Astrocyte (in vitro differentiated cells and primary cell): ENCODE results near the gene TEAD1. TPM values are rescaled to one million over a fixed set of nuclear protein-coding genes. Genes with fewer than 3 reads are reported as not detected.

ENCODE experiments used
- DNase-seq: peaks from one replicate; pipeline ENCODE4 v3.0.0-alpha.2; 2010; ENCODE audit warnings: low read depth
- FAIRE-seq: peaks from 2 replicates; lab custom pipeline; 2011; peaks lifted over from hg19 to GRCh38; lab: Jason Lieb, UNC
- H2AFZ ChIP-seq: 2 replicates; pipeline ENCODE4 v1.6.0; 2012; ENCODE audit warnings: low read depth, low read length, inconsistent platforms
- H3K27ac ChIP-seq: 2 replicates; pipeline ENCODE4 v1.5.1; 2011; ENCODE audit warnings: low read depth, low read length, inconsistent platforms
- H3K27me3 ChIP-seq: 2 replicates; pipeline ENCODE4 v1.6.0; 2011; ENCODE audit warnings: low read length, inconsistent platforms; ENCODE audit not compliant: insufficient read depth
- H3K36me3 ChIP-seq: 2 replicates; pipeline ENCODE4 v1.5.1; 2011; ENCODE audit warnings: low read length, inconsistent platforms; ENCODE audit not compliant: insufficient read depth
- H3K4me1 ChIP-seq: 2 replicates; pipeline ENCODE4 v1.5.1; 2011; ENCODE audit warnings: low read length, inconsistent platforms; ENCODE audit not compliant: insufficient read depth
- H3K4me2 ChIP-seq: 2 replicates; pipeline ENCODE4 v1.6.0; 2012; ENCODE audit warnings: low read length, inconsistent platforms
- H3K4me3 ChIP-seq: 2 replicates; pipeline ENCODE4 v1.5.1; 2011; ENCODE audit warnings: low read depth, mild to moderate bottlenecking, low read length, inconsistent platforms; ENCODE audit not compliant: insufficient read depth
- H3K79me2 ChIP-seq: 2 replicates; pipeline ENCODE4 v1.6.0; 2012; ENCODE audit warnings: mild to moderate bottlenecking, low read length, inconsistent platforms; ENCODE audit not compliant: insufficient read depth
- H3K9ac ChIP-seq: 2 replicates; pipeline ENCODE4 v1.6.0; 2012; ENCODE audit warnings: mild to moderate bottlenecking, low read length, inconsistent platforms
- H3K9me3 ChIP-seq: 2 replicates; pipeline ENCODE4 v1.5.1; 2012; ENCODE audit warnings: low read depth, mild to moderate bottlenecking, low read length, inconsistent platforms; ENCODE audit not compliant: insufficient read depth
- H4K20me1 ChIP-seq: 2 replicates; pipeline ENCODE4 v1.6.0; 2012; ENCODE audit warnings: low read length, inconsistent platforms; ENCODE audit not compliant: insufficient read depth
- H3K27ac Mint-ChIP-seq: one replicate; pipeline ENCODE4 v1.8.0; 2021; ENCODE audit warnings: mild to moderate bottlenecking, mixed read lengths; ENCODE audit not compliant: unreplicated experiment
- H3K27me3 Mint-ChIP-seq: one replicate; pipeline ENCODE4 v1.8.0; 2021; ENCODE audit warnings: low read depth, mixed read lengths; ENCODE audit not compliant: unreplicated experiment
- H3K36me3 Mint-ChIP-seq: one replicate; pipeline ENCODE4 v1.8.0; 2021; ENCODE audit warnings: low read depth, mixed read lengths; ENCODE audit not compliant: unreplicated experiment
- H3K4me1 Mint-ChIP-seq: one replicate; pipeline ENCODE4 v1.8.0; 2021; ENCODE audit warnings: low read depth, mixed read lengths; ENCODE audit not compliant: unreplicated experiment
- H3K4me3 Mint-ChIP-seq: one replicate; pipeline ENCODE4 v1.8.0; 2021; ENCODE audit warnings: mild to moderate bottlenecking, moderate library complexity, mixed read lengths; ENCODE audit not compliant: unreplicated experiment
- H3K9me3 Mint-ChIP-seq: one replicate; pipeline ENCODE4 v1.8.0; 2021; ENCODE audit warnings: mild to moderate bottlenecking, mixed read lengths; ENCODE audit not compliant: unreplicated experiment
- EZH2 ChIP-seq: IDR thresholded peaks from 2 replicates; pipeline ENCODE4 v1.6.1; 2012; ENCODE audit warnings: mild to moderate bottlenecking, low read length, inconsistent platforms; ENCODE audit not compliant: insufficient read depth
- total RNA-seq: library from RNA; stranded (reverse); gene quantifications from 2 replicates; pipeline ENCODE4 v1.2.1, GENCODE V29; 2021
- TF ChIP-seq, protein P1 (sequence below): IDR thresholded peaks from 2 replicates; pipeline ENCODE4 v1.5.1; 2011; ENCODE audit warnings: low read depth, mild to moderate bottlenecking, inconsistent platforms, low read length, moderate library complexity; ENCODE audit not compliant: insufficient read depth

The TEAD1 gene
- total RNA-seq, 1 donor from 2014 or later: 149 TPM

GRCh38 chr11:12683874-12684273, 9.7 kb downstream of the TEAD1 start:
- no peaks in the 10 kb centered on the region for H3K9me3 Mint-ChIP-seq

GRCh38 chr11:12684315-12684714, 10.1 kb downstream of the TEAD1 start:
- H2AFZ ChIP-seq: no peak overlapping the region
- H4K20me1 ChIP-seq: peaks cover 81% of the 10 kb centered on the region
- H3K4me1 ChIP-seq: peaks cover 70% of the 10 kb centered on the region
- peak overlapping the region; percentile 15 for H3K4me2 ChIP-seq
- Mint-ChIP-seq H3K27me3 (no peaks in the 10 kb centered on the region), H3K9me3 (no peaks in the 10 kb centered on the region), H3K27ac (no peak overlapping the region), H3K36me3 (peaks cover 7% of the 10 kb centered on the region), H3K4me1 (peaks cover 87% of the 10 kb centered on the region), H3K4me3 (no peak overlapping the region)
- DNase-seq: no peak
- H3K9me3 ChIP-seq: no peaks in the 10 kb centered on the region
- H3K4me3 ChIP-seq: no peak overlapping the region
- H3K9ac ChIP-seq: no peak overlapping the region
- H3K36me3 ChIP-seq: peaks cover 2% of the 10 kb centered on the region
- FAIRE-seq: no peak
- peak overlapping the region; percentile 74 for H3K27ac ChIP-seq
- TF ChIP-seq EZH2: no peak
- TF ChIP-seq, protein P1, sequence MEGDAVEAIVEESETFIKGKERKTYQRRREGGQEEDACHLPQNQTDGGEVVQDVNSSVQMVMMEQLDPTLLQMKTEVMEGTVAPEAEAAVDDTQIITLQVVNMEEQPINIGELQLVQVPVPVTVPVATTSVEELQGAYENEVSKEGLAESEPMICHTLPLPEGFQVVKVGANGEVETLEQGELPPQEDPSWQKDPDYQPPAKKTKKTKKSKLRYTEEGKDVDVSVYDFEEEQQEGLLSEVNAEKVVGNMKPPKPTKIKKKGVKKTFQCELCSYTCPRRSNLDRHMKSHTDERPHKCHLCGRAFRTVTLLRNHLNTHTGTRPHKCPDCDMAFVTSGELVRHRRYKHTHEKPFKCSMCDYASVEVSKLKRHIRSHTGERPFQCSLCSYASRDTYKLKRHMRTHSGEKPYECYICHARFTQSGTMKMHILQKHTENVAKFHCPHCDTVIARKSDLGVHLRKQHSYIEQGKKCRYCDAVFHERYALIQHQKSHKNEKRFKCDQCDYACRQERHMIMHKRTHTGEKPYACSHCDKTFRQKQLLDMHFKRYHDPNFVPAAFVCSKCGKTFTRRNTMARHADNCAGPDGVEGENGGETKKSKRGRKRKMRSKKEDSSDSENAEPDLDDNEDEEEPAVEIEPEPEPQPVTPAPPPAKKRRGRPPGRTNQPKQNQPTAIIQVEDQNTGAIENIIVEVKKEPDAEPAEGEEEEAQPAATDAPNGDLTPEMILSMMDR: no peak
- peaks cover 100% of the 10 kb centered on the region for H3K79me2 ChIP-seq
- H3K27me3 ChIP-seq: no peaks in the 10 kb centered on the region

More at GRCh38 chr11:12683874-12684273, 9.7 kb downstream of the TEAD1 start:
- H2AFZ ChIP-seq: no peak overlapping the region
- peaks cover 100% of the 10 kb centered on the region for H3K79me2 ChIP-seq
- no peak overlapping the region for H3K4me3 ChIP-seq
- H3K27me3 ChIP-seq: no peaks in the 10 kb centered on the region
- H3K9ac ChIP-seq: no peak overlapping the region
- Mint-ChIP-seq H3K4me3 (no peak overlapping the region), H3K4me1 (peaks cover 87% of the 10 kb centered on the region), H3K36me3 (peaks cover 7% of the 10 kb centered on the region), H3K27me3 (no peaks in the 10 kb centered on the region), H3K27ac (no peak overlapping the region)
- H3K27ac ChIP-seq: no peak overlapping the region
- no peaks in the 10 kb centered on the region for H3K9me3 ChIP-seq
- no peak for FAIRE-seq
- peaks cover 2% of the 10 kb centered on the region for H3K36me3 ChIP-seq
- H4K20me1 ChIP-seq: peaks cover 81% of the 10 kb centered on the region
- peak; percentile 68 for DNase-seq
- H3K4me1 ChIP-seq: peaks cover 70% of the 10 kb centered on the region
- no peak overlapping the region for H3K4me2 ChIP-seq
- TF ChIP-seq, protein P1: no peak
- TF ChIP-seq EZH2: no peak

- peaks cover 87% of the 10 kb centered on the region for H3K4me1 Mint-ChIP-seq
- Histone ChIP-seq H3K27ac (peak overlapping the region; percentile 74), H3K36me3 (peaks cover 2% of the 10 kb centered on the region), H3K9ac (peak overlapping the region; percentile 39), H4K20me1 (peaks cover 77% of the 10 kb centered on the region), H3K4me2 (peak overlapping the region; percentile 15), H2AFZ (no peak overlapping the region), H3K4me3 (no peak overlapping the region), H3K79me2 (peaks cover 100% of the 10 kb centered on the region), H3K9me3 (no peaks in the 10 kb centered on the region), H3K27me3 (no peaks in the 10 kb centered on the region), H3K4me1 (peaks cover 67% of the 10 kb centered on the region)
- no peaks in the 10 kb centered on the region for H3K9me3 Mint-ChIP-seq
- no peak overlapping the region for H3K4me3 Mint-ChIP-seq
- H3K27ac Mint-ChIP-seq: no peak overlapping the region
- FAIRE-seq (no peak), DNase-seq (no peak)
- TF ChIP-seq, protein P1: no peak
- no peak for TF ChIP-seq EZH2
- H3K36me3 Mint-ChIP-seq: peaks cover 7% of the 10 kb centered on the region
- no peaks in the 10 kb centered on the region for H3K27me3 Mint-ChIP-seq
Measured at GRCh38 chr11:12684816-12685215, 10.6 kb downstream of the TEAD1 start.
